MM.1S (cell line): ENCODE measurements around the gene BFAR.

ENCODE experiments used
- CTCF ChIP-seq: fragments of 300-600 bp; sonication (generic); IDR thresholded peaks from 2 replicates; pipeline ENCODE4 v1.5.1; 2016; ENCODE audit warnings: antibody characterized with exemption, low read length, mixed read lengths
- EZH2 ChIP-seq: fragments of 300-600 bp; sonication (generic); optimal IDR thresholded peaks from 2 replicates; pipeline ENCODE3; 2017; ENCODE audit warnings: low read depth, mild to moderate bottlenecking, antibody characterized with exemption, low read length, mixed read lengths
- EZH2phosphoT487 ChIP-seq: fragments of 300-600 bp; sonication (generic); IDR thresholded peaks from 2 replicates; pipeline ENCODE4 v1.6.1; 2018; ENCODE audit warnings: antibody characterized with exemption, low read length

- TF ChIP-seq CTCF: no peak
- no peak for TF ChIP-seq EZH2
- no peak for TF ChIP-seq EZH2phosphoT487
Observed at GRCh38 chr16:14672403-14672971, 39.7 kb downstream of the BFAR start.
